Natural killer cell treated with Interleukin-12 subunit alpha and Interleukin-12 subunit beta and Interleukin-15 and Interleukin-18, amount 100 ng/mL, for 72 hours (primary cell): ENCODE data around the gene IL17REL. TPM values are rescaled to one million over a fixed set of nuclear protein-coding genes. Genes with fewer than 3 reads are reported as not detected.

Experiments used
- ATAC-seq, 2 donors: fragments of 150-1000 bp; cut with Tn5 transposase in 1 of 2; sonication (Bioruptor Pico), chemical (Tn5 transposase) in 1 of 2; 2 replicates each; pipeline ENCODE4 v1.10.0; 2021
- DNase-seq: peaks from one replicate; pipeline ENCODE4 v3.0.0; 2022; ENCODE audit warnings: low spot score
- H3K27ac Mint-ChIP-seq, 2 donors: 1 replicate in 1 of 2; 2 replicates in 1 of 2; pipeline ENCODE4 v1.8.0; 2022; ENCODE audit warnings: mixed read lengths in 2 of 2, mild to moderate bottlenecking in 1 of 2, moderate library complexity in 1 of 2
- H3K27me3 Mint-ChIP-seq, 2 donors: 1 replicate in 1 of 2; 2 replicates in 1 of 2; pipeline ENCODE4 v1.8.0; 2022; ENCODE audit warnings: mixed read lengths in 2 of 2
- H3K36me3 Mint-ChIP-seq: one replicate; pipeline ENCODE4 v1.8.0; 2022; ENCODE audit warnings: mixed read lengths
- H3K4me1 Mint-ChIP-seq, 2 donors: 1 replicate in 1 of 2; 2 replicates in 1 of 2; pipeline ENCODE4 v1.8.0; 2022; ENCODE audit warnings: low read depth in 2 of 2, mixed read lengths in 2 of 2, mild to moderate bottlenecking in 1 of 2
- H3K4me3 Mint-ChIP-seq: one replicate; pipeline ENCODE4 v1.8.0; 2022; ENCODE audit warnings: mixed read lengths
- H3K9me3 Mint-ChIP-seq: 2 replicates; pipeline ENCODE4 v1.8.0; 2022; ENCODE audit warnings: mixed read lengths
- total RNA-seq, 2 donors: library from RNA; stranded (reverse); gene quantifications; one replicate each; pipeline ENCODE4 v1.2.3, GENCODE V29; 2022

Gene IL17REL
- total RNA-seq, 2 donors from 2014 or later = not detected

DNA sequence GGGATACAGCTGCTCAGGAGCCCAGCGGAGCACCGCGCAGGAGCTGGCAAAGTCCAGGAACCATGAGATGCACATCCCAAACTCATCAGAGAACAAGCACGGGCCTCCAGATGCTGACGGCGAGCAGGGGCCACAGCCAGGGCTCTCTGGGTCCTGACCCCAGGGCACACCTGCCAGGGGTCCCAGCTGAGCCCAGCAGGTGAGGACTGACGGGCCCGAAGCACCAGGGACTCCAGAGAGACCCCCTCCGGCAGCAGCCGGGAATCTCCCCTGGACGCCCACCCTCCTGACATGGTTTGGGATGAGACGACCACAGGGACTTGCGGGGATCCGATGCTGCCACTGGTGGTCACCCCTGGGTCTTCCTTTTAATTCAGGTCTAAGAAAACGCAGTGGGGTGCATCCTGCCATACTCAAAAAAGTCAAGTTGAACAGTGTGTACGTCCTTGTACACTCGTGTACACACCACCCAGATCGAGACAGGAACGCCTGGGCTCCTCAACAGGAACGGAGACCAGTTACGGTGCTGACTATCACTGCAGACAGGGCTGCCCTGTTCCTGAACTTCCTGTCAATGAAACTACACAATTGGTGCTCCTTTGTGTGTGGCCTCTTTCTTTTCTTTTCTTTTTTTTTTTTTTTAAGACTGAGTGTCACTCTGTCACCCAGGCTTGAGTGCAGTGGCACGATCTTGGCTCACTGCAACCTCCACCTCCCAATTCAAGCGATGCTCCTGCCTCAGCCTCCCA is 23.6 kb upstream of the IL17REL start:
- Mint-ChIP-seq H3K4me3 (no peak overlapping the region), H3K27ac (no peak overlapping the region), H3K27me3 (no peaks in the 10 kb centered on the region), H3K4me1 (peaks cover 0 to 3% of the 10 kb centered on the region in 2 donors), H3K9me3 (no peaks in the 10 kb centered on the region), H3K36me3 (no peaks in the 10 kb centered on the region)
- DNase-seq (peak; percentile 56), ATAC-seq (no peak)

DNA sequence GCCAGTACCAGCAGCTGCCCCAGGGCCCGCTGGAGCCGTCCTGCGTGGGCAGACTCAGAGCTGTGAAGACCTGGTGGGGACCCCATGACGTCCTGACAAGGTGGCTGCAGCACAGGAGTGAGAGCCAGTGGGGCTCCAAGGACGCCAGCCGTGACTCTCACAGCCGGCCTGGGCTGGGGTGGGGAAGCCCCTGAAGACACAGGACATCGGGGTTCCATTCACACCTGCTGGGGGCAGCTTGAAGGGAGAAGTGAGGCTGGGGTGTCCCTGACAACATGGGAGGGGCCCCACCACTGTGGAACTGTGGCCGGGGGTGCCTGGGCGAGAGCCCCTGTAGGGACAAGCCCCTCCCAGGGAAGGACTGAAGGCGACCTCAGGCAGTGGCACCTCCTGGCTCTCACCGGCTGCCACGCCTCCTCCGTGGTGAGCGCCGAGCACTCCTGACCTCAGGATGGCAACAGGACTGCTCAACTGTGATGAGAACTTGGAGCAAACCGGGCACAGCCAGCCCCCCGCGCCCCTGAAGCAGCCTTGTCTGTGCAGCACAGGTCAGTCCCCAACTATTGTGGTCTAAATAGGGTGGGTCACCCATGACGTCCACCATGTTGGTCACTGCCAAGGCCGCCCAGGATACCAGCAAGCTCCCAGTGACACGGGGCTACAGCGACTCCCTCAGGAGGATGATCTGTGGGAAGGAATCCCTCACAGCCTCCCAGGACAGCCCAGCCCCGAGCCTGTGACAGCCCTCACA is 22.7 kb upstream of the IL17REL start:
- no peak for ATAC-seq
- Mint-ChIP-seq H3K4me1 (peaks cover 0 to 3% of the 10 kb centered on the region in 2 donors), H3K36me3 (no peaks in the 10 kb centered on the region), H3K27me3 (no peaks in the 10 kb centered on the region), H3K27ac (no peak overlapping the region), H3K9me3 (no peaks in the 10 kb centered on the region), H3K4me3 (no peak overlapping the region)
- peak; percentile 47 for DNase-seq

DNA sequence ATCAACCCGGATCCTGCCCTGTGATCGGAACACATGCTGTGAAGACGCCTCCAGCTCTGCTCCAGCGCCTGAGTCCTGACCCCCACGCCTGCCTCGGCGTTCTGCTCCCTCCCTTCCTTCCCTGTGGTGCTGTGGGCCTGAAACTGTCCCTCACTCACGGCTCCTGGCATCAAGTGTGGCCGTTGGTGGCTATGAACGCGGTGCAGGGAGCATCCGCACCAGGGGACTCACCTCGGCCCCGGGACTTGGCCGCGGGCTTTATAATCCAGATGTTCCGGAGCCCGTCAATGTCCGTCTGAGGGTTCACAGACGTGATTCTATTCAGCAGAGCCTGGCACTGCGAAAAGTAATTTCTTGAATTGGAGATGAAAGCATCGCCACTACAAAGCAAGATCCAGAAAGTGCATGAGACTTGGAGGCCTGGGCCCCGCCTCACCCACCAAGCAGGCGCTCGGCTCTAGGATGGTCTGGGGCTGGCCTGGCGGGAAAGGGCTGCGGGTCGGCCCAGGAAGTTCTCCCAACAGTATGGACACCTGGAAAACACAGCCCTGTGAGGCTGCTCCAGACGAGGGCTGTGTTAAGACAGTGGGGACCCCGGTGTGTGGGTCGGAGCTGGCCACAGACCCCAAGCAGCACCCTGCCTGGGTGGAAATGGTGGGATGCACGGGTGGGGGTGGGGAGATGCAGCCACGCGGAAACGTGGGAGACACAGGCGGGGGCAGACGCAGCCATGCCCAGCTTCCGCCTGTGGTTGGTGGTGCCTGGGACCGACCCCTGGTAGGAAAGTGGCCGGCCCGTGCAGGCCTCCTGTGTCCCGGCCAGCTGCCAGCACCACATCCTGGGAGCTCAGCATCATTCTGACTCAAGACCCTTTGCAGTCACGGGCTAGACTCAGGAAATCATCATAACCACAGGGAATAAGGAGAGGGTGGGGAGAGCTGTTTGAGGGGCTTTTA is 21.8 kb upstream of the IL17REL start:
- DNase-seq (peak; percentile 60), ATAC-seq (no peak)
- peaks cover 0 to 3% of the 10 kb centered on the region in 2 donors for H3K4me1 Mint-ChIP-seq
- no peaks in the 10 kb centered on the region for H3K9me3 Mint-ChIP-seq
- H3K36me3 Mint-ChIP-seq = no peaks in the 10 kb centered on the region
- no peak overlapping the region for H3K27ac Mint-ChIP-seq
- no peaks in the 10 kb centered on the region for H3K27me3 Mint-ChIP-seq
- no peak overlapping the region for H3K4me3 Mint-ChIP-seq

DNA sequence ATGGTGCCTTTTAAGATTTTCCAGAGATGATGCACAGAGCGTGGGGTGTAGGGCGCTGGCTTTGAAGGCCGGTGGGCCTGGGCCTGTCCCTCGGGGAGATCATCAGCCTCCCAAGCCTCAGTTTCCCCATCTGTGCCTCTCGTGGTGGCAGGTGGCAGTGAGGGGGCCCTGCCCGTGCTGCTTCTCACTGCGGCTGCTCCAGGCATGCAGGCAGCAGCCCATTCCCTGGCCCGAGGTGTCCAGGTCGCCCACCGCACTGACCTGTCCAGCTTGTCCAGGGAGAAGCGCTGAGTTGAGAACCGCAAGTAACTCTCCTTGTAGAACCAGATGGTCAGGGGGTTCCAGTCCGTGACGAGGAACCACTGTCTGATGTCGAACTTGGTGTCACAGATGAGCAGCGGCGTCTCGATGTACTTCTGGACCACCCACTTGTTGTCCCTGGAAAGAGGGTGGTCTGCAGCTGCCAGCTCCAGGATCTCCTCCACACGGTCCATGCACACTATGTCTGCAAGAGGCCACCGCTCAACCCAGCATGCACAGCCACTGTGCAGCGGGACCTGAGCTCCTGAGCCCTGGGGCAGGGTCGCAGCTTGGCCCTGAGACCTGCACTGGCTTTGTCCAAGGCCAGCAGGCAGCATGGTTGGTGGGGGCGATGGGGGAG is 20.5 kb upstream of the IL17REL start:
- DNase-seq (no peak), ATAC-seq (no peak)
- Mint-ChIP-seq H3K36me3 (no peaks in the 10 kb centered on the region), H3K4me1 (peaks cover under 1 to 3% of the 10 kb centered on the region in 2 donors), H3K27me3 (peaks cover 0 to 2% of the 10 kb centered on the region in 2 donors), H3K4me3 (no peak overlapping the region), H3K9me3 (no peaks in the 10 kb centered on the region), H3K27ac (no peak overlapping the region)

DNA sequence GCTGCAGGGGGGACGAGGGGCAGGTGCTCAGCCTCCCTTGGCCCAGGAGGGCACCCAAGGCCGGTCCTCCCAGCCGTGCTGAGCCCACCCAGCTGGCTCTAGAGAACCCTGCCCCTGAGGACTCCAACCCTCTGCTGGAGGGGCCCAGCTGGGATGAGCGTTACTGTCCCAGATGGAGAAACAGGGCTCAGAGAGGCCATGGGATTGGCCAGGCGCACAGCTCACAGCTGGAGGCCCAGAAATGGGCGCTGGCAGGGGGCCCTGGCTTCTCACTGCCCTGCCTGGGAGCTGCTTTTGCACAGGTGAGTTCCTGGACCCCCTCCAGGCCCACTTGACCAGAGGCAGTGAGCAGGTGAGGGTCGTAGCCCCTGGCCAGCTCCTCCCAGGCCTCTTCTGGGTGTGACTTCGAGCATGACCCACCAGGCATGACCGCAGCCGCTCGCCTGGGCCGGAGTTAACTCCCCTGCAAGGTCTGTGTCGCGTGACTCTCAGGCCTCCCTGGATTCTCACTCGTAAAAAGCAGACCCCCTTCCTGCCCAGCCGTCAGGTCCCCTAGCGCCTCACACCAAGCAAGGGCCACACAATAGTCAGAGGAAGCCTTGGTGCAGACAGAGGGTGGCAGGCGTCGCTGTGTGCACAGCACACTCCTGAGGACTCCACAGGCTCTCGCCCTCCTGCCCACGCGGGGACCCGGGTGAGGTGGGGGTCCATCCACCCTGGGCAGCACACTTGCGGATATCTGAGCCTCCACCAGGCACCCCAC is 19.7 kb upstream of the IL17REL start:
- no peaks in the 10 kb centered on the region for H3K36me3 Mint-ChIP-seq
- DNase-seq (no peak), ATAC-seq (no peak)
- no peak overlapping the region for H3K27ac Mint-ChIP-seq
- H3K9me3 Mint-ChIP-seq = no peaks in the 10 kb centered on the region
- peaks cover 4 to 6% of the 10 kb centered on the region in 2 donors for H3K4me1 Mint-ChIP-seq
- no peak overlapping the region for H3K4me3 Mint-ChIP-seq
- peaks cover 0 to 5% of the 10 kb centered on the region in 2 donors for H3K27me3 Mint-ChIP-seq

DNA sequence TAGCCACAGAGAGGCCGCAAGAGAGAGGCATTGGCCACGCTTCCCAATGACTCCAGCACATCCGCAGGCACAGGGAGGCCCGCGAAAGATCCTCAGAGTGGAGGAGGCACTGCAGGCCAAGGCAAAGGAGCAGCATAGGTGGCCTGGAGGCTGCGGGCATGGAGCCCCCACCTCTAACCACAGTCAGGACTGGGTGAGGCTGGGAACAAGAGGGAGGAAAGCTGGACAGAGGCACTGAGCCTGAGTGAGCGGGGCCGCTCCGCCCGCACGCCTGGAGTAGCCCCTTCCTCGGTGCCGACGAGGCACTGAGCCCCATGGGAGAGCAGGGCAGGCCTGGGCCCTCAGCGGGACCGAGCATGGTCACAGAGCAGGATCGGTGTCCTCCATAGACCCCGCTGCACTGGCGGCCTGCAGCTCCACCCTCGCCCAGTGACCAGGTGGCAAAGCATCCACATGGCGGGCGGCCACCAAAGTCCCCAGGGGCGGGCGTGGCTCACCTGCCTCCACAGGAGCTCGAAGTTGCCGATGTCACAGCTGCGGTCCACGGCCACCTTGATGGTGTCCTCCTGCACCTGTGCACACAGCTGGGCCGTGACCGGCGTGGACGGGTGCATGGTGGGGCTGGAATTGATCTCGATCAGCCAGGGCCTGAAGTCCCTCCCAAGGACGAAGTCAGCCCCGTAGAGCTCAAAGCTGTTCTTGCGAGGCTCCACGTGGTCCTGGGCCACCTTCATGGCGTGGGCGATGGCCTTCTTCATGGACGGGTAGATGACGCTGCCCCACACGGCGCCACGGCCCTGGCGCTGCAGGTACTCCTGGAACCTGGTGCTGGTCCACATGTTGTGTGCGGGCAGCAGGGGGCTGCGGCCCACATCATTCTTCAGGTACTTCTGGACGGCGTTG is 18.9 kb upstream of the IL17REL start:
- DNase-seq = no peak
- Mint-ChIP-seq H3K9me3 (no peaks in the 10 kb centered on the region), H3K4me3 (no peak overlapping the region), H3K36me3 (no peaks in the 10 kb centered on the region), H3K4me1 (peaks cover 4 to 6% of the 10 kb centered on the region in 2 donors), H3K27ac (no peak overlapping the region), H3K27me3 (peaks cover 0 to 5% of the 10 kb centered on the region in 2 donors)
- ATAC-seq = no peak

DNA sequence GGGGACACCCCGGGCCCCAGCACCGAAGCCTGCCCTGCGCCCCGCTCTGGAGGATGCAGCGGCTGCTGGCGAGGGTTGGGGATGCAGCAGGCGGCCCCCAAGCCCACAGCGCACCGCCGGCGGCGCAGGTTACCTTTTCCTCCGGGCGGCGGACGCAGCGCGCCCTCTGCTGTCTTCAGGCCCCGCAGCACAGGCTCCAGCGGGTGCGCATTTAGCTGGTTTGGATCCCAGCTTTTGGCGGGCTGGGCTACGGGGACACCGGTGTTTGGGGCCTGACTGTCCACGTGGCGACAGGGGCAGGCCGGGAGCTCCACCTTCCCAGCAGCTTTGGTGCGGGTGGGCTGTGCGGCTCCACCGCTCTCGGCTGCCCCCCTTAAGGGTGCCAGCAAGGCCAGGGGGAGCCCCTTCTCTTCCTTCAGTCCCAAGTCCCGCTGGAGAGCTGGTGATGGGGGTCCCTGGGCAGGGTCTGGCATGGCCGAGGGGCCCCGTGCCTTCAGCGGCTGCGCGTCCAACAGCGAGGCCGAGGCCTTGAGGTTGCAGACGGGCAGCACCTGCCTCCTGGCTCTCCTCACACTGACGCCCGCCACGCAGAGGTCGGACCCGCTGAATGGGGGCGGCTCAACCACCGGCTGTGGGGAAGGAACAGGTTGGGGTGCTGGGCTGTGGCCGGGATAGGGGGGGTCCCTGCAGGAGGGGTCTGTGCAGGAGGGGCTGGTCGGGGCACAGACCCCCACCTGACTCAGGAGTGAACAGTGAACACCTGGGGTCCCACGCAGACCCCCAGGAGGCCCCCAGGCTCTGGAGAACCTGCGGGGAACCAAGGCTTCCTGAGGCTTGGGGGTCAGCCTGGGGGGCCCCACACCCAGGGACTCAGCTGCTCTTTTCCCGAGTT is 18.0 kb upstream of the IL17REL start:
- Mint-ChIP-seq H3K9me3 (no peaks in the 10 kb centered on the region), H3K4me1 (peaks cover 4 to 6% of the 10 kb centered on the region in 2 donors)
- peak; percentile 83 for DNase-seq

DNA sequence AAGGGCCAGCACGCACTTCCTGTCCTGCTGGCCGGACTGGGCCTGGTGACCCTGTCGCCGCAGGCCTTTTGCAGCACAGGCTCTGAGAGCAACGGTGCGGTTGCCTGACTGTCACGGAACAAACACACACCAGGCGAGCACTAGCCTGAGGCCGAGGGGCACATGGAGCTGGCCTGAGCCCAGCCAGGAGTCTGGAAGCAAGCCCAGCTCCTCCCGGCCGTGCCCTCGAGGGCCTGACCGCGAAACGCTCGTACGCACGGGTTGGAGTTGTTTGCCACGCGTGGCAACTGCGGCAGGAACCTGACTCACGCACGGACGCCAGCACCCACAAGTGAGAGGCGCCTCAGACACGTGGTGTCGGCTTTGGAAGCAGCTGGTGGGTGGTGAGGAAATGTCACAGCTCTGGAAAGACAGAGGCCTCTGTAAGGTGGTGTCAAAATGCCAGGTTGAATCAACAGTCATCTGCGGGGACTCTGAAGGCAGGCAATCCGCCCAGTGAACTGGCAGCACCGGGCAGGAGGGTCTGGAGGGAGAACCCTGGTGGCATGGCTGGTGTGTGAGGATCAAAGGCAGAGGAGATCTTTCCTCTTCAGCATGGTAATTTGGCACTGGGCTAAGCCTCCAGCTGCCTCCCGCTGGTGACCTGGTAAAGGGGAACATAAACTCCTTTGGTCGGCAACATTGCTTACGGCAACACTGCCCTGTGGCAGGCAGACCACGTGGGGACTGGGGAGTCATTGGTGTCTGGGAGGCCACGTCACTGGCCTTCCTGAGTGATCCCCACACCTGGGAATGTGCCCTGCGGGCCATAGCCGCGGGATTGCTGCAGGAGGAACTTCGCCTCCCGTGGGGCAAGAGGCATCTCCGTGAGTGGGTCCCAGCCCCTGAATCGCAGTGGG is 15.3 kb upstream of the IL17REL start:
- H3K36me3 Mint-ChIP-seq = no peaks in the 10 kb centered on the region
- ATAC-seq = peak; percentile 26 to 50

More for the DNA sequence above, 18.0 kb upstream of the IL17REL start:
- Mint-ChIP-seq H3K27ac (no peak overlapping the region), H3K27me3 (peaks cover 0 to 5% of the 10 kb centered on the region in 2 donors), H3K36me3 (no peaks in the 10 kb centered on the region), H3K4me3 (no peak overlapping the region)
- peak; percentile 88 to 91 for ATAC-seq

DNA sequence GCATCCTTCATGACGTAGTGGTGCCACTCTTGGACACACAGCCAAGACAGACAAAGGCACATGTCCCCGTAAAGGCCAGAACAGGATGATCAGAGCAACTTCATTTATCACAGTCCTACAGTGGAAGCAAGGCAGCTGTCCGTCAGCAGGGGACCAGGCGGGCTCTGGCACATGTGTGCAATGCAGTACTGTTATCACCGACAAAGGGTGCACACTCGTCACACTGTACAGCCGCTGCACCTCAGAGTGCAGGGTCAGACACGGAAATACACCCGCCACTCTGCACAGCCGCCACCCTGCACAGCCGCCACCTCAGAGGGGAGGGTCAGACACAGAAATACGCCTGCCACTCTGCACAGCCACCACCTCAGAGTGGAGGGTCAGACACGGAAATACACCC is 13.4 kb upstream of the IL17REL start:
- ATAC-seq = no peak
- no peak for DNase-seq
- no peaks in the 10 kb centered on the region for H3K36me3 Mint-ChIP-seq
- H3K27me3 Mint-ChIP-seq = peaks cover 0 to 10% of the 10 kb centered on the region in 2 donors
- peaks cover 3 to 4% of the 10 kb centered on the region in 2 donors for H3K4me1 Mint-ChIP-seq
- no peaks in the 10 kb centered on the region for H3K9me3 Mint-ChIP-seq
- H3K27ac Mint-ChIP-seq = no peak overlapping the region
- H3K4me3 Mint-ChIP-seq = no peak overlapping the region

More for the DNA sequence above, 15.3 kb upstream of the IL17REL start:
- Mint-ChIP-seq H3K27me3 (peaks cover 0 to 10% of the 10 kb centered on the region in 2 donors), H3K4me3 (no peak overlapping the region), H3K4me1 (peaks cover 3 to 4% of the 10 kb centered on the region in 2 donors), H3K9me3 (no peaks in the 10 kb centered on the region), H3K27ac (peak overlapping the region in 1 of 2 donors; percentile 37)
- DNase-seq = peak; percentile 61

DNA sequence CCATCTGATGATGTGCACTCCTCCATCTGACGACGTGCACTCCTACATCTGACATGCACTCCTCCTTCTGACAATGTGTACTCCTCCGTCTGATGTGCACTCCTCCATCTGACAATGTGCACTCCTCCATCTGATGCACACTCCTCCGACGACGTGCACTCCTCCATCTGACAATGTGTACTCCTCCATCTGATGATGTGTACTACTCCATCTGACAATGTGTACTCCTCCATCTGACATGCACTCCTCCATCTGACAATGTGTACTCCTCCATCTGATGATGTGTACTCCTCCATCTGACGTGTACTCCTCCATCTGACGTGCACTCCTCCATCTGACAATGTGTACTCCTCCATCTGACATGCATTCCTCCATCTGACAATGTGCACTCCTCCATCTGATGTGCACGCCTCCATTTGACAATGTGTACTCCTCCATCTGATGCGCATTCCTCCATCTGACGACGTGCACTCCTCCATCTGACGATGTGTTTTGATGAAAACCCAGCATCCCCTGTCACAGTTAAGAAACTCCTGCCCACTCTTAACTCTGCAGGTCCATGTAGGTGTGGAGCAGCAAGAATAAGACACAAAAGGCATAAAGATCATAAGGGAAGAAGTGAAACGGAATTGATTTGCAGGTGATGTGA is 9.7 kb upstream of the IL17REL start:
- ATAC-seq (no peak), DNase-seq (no peak)
- H3K36me3 Mint-ChIP-seq = no peaks in the 10 kb centered on the region
- no peak overlapping the region for H3K27ac Mint-ChIP-seq
- no peaks in the 10 kb centered on the region for H3K9me3 Mint-ChIP-seq
- peaks cover 0 to 11% of the 10 kb centered on the region in 2 donors for H3K27me3 Mint-ChIP-seq
- H3K4me3 Mint-ChIP-seq = no peak overlapping the region
- peaks cover 0 to 20% of the 10 kb centered on the region in 2 donors for H3K4me1 Mint-ChIP-seq
